Posterior vena cava (tissue), 2 donors: Measurements from ENCODE around the gene SHISA5. TPM values are rescaled to one million over a fixed set of nuclear protein-coding genes. Genes with fewer than 3 reads are reported as not detected.
A peak's percentile ranks its signal among the peaks of the same experiment; 100 is the strongest.
"Not testable (repeated sequence)": the region's sequence is repeated elsewhere in the genome, so short reads cannot be mapped to it uniquely, and the experiment has no call there.

Experiments
- DNase-seq: peaks from one replicate; pipeline ENCODE4 v3.0.0-alpha.2; 2020; ENCODE audit warnings: low spot score
- intact Hi-C, 2 donors: fragments of 100-400 bp; cut with DNase I; formaldehyde crosslinking; loops; one replicate each; pipeline versions ENCODE4 v1.14.1 to v1.14.2; 2022 to 2023
- total RNA-seq, 2 donors: library from RNA; stranded (reverse); fragmentation: NEBNext Ultra II Directional; extraction: Animal tissue kit (Norgen Biotek cat#: 25700); gene quantifications; one replicate each; pipeline ENCODE4 v1.2.1, GENCODE V29; 2021
- donor health status: DM: yes; HTN: yes; CAD: no.
- donor health status: DM: yes; HTN: yes; CAD: no.

The SHISA5 gene
- total RNA-seq, 2 donors from 2014 or later: 142 to 147 TPM

DNA sequence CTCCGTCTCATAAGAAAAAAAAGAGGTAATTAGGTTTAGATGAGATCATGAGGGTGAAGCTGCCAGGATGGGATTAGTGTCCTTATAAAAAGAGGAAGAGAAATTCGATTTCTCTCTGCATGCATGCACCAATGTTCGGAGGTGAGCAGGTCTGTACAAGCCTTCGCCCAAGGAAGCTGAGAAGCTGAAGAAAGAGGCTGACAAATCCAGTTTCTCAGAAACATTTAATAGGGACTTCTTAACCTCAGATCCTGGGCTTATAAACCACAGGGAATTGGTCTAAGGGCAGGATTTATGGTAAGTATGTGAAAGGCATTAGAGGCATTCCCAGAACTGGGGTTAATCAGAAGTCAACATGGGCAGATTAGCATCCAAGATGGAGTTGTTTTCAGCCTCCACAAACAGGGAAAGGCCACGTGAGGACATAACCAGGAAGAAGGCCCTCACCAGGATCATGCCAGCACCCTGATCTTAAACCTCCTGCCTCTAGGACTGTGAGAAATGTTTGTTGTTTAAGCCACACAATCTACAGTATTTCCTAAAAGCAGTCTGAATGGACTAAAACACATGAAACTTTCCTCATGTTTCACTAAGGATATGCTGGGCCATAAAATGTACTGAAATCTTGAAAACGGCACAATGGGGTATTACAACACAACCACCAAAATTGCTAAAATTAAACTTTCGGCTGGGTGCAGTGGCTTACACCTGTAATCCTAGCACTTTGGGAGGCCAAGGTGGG is 11.3 kb downstream of the SHISA5 start:
- intact Hi-C loops: no loop called here
- DNase-seq: no peak

DNA sequence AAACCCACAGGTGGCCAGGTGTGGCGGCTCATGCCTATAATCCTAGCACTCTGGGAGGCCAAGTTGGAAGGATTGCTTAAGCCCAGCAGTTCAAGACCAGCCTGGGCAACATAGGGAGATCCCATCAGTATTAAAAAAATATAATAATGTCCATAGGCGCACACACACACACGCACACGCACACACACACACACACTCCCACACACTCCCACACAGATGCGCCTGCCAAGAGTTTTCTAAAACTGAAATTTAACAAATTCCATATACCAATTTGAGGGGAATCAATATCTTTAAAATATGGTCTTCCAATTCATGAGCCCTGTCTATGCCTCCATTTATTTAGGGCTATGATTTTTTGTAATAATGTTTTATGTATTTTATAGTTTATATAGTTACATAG is 17.0 kb downstream of the SHISA5 start:
- intact Hi-C loops: no loop called here
- no peak for DNase-seq

DNA sequence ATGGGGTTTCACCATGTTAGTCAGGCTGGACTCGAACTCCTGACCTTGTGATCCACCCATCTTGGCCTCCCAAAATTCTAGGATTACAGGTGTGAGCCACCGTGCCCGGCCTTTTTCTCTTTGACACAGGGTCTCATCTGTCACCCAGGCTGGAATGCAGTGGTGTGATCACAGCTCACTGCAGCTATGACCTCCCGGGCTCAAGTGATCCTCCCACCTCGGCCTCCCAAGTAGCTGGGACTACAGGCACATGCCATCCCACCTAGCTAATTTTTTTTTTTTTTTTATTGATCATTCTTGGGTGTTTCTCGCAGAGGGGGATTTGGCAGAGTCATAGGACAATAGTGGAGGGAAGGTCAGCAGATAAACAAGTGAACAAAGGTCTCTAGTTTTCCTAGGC is 21.2 kb downstream of the SHISA5 start:
- peak; percentile 18 for DNase-seq
- intact Hi-C loops: not testable (repeated sequence)

DNA sequence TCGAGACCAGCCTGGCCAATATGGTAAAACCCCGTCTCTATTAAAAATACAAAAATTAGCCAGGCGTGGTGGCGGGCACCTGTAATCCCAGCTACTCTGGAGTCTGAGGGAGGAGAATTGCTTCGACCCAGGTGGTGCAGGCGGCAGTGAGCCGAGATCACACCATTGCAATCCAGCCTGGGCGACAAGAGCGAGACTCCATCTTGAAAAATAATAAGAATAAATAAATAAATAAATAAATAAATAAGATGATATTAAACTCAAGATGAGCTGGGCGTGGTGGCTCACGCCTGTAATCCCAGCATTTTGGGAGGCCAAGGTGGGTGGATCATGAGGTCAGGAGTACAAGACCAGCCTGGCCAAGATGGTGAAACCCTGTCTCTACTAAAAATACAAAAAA is 23.1 kb downstream of the SHISA5 start:
- intact Hi-C loops: not testable (repeated sequence)
- DNase-seq: peak; percentile 41

DNA sequence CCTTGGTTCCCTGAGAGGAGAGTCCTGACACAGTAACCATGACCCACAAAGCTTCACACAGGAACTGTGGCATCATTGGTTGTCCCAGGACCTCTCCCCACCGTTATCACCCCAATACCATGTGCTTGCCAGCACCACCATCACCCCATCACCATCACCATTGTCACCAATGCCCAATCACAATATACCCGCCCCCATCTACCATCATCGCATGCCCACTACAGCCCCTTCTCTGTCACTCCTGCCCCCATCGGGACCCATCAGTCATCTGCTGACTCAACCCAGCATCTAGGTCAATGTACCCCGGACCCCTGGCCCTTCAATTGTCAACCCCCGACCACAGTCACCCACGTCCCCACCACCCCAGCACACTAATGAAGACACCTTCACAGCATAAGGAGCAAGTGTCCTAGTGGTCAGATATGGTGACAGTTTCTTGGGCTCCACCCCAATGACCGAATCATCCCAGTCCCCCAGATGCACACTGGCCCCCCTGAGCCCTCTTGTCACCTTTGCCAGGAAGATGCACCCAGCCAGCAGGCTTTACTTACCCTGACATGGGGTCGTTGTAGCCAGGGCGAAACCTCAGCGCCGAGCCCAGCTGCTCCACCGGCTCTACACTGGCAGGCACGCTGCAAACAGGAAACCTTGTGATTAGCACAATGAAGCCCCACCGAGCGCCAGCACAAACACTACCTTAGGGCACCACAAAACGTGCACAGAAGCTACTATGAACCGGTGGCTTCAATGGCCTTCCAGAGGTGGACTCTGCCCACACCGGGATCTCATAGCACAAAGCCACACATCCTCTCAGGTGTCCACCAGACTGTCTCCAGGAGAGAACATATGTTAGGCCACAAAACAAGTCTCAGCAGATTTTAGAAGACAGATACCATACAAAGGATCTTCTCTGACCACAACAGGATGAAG is 25.1 kb downstream of the SHISA5 start:
- intact Hi-C loops: no loop called here
- DNase-seq: peak; percentile 78

DNA sequence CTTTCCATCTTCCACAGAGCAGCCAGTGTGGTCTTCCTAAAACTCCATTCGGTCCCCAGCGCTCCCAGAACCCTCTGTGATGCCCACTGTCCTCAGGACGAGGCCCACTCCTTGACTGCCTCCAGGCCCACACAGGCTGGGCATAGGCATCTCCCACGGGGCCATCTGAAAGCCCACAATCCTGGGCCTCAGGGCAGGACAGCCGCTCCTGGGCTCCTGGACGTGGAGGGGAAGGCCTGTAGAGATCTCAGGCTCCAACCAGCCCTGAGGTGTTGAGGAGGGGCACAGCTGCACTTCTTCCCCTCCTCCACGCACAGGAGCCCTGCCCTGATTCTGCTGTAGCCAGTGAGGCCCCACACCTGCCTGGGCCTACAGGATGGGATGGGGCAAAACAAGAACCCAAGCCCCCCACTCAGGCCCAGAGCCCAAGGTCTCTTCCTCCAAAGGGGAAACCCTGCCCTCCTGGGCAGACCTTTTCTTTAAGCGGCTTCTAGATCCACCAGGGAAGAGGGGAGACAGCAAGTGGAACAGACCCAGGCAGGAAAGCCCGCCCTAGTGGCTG is 25.9 kb downstream of the SHISA5 start:
- intact Hi-C loops: no loop called here
- DNase-seq: peak; percentile 62

DNA sequence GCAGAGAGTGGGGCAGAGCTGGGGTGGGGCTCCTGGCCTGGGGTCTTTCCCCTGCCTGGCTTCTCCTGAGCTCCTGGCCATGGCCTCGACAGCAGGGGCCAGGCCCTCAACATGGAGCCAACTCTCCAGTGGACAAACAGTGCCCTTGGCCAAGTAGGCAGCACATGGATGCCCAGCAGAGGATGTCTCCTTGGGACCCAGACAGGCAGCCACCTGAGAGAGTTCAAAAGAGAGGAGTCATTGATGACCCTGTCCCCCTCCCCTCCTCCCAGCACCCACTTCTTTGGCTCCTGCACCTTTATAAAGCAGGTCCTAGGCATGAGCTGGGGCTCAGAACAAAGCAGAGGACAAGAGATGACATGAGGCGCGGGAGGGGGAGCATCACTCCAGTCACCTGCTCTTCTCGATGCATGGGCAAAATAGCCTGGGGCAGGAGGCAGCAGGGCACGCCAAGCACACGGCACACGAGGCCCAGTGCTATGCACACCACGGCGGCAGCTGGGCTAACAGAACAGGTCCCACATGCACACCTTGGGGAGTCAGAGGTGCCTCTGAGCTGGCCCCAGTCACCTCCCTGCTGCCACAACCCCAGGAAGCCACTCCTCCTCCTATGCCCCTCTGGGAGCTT is 27.4 kb downstream of the SHISA5 start:
- intact Hi-C loops: no loop called here

DNA sequence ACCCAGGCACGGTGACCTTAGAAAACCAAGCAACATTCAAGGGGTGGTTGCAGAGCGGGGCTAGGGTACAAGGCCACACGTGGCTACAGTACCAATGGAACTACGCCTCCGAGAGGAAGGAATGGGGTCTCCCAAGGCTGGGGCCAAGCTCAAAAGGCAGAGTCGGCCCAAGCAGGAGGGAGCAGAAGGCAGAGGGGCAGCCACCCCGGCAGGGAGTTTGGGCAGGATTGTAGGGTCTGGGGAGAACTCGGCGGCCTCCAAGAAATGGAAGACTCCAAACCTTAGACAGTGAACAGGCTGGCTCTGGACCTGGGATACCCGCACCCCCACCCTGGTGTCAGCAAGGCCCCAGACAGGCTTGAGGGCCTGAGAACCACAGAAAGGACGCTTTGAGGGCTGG is 28.8 kb downstream of the SHISA5 start:
- intact Hi-C loops: no loop called here
- peak; percentile 57 for DNase-seq

More for the DNA sequence above, 27.4 kb downstream of the SHISA5 start:
- peak; percentile 62 for DNase-seq

DNA sequence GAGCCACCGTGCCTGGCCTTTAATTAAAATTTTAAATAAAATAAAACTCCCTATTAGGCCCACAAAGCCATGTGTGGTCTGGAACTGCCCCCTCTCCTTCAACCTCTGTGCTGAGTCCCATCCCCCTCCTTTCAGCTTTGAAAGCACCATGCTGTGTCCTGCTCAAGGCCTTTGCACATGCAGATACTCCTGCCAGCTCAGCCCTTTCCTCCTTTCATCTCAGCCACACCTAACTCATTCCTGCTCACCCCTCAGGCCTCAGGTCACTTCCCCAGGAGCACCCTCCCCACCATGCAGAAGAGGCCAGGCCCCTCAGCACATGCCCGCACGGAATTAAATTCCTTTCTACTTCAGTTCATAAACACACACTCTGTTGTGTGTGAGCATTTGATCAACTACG is 29.4 kb downstream of the SHISA5 start:
- DNase-seq: peak; percentile 28
- intact Hi-C loops: no loop called here

DNA sequence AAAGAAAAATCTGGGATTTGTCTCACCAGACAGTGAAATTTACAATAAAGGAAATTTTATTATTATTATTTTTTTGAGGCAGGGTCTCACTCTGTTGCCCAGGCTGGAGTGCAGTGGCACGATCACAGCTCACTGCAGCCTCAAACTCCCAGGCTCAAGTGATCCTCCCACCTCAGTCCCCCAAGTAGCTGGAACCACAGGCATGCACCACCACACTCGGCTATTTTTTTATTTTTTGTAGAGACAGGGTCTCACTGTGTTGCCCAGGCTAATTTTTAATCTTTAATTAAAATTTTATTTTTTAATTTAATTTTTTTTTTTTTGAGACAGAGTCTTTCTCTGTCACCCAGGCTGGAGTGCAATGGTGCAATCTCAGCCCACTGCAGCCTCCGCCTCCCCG is 29.9 kb downstream of the SHISA5 start:
- intact Hi-C loops: not testable (repeated sequence)
- peak; percentile 18 for DNase-seq

DNA sequence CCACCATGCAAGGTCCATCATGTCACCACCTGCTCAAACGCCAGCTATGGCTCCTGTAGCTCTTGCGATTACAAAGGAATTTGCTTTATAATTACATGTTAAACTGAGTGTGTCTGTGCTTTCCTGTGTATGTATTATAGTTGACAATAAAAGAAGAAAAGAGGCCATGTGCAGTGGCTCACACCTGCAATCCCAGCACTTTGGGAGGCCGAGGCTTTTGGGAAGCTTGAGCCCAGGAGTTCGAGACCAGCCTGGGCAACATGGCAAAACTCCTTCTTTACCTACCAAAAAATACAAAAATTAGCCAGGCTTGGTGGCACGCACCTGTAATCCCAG is 30.4 kb downstream of the SHISA5 start:
- intact Hi-C loops: loop anchor here (1.0 to 2.0 kb wide), 2 partner anchors 26 to 29 kb away; no protein-coding TSS in a partner anchor

DNA sequence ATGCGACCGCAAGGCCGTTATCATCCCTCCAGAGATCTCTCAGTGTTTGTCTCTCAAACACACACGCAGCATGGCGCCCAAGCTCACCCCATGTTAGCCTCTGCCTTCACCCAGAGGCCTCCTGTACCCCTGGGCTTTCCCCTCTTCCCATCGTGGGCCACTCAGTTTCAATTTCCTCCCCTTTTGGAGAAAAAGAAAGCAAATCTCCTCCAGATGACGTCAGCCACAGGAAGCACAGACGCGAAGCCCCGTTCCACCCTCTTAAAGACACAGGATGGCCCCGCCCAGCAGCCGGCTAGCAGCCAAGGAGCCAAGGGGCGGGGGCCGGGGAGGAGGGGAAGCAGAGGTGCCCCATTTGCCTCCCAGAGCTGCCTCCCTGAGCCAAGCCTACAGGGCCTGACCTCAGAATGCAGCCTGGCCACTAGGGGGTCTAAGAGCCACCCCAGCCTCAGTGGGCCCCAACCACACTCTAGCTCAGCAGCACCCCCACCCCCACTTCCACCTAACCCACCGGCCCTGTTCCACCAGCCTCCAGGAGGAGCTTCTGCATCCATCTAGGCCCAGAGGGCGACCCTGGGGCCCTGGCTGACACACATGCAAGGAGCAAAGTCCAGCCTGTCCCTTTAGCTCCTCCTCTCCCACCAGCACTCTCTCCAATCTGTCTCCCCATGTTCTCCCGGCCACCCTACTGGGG is 30.9 kb downstream of the SHISA5 start:
- intact Hi-C loops: loop anchor here (1.0 to 2.0 kb wide), 2 partner anchors 26 to 30 kb away; no protein-coding TSS in a partner anchor
- peak; percentile 96 for DNase-seq

More for the DNA sequence above, 30.4 kb downstream of the SHISA5 start:
- no peak for DNase-seq

DNA sequence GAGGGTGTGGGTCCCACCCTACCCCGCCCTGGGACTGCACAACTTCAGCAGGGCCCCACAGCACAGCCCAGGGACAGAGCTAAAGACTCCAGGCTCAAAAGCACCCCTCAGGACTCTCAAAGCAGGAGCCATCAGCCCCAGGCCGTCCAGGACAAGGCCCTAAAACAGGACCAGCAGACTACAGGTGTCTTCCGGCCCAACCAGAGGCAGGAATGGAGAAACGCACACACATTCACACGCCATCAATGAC is 31.4 kb downstream of the SHISA5 start:
- intact Hi-C loops: loop anchor here in 1 of 2 donors (2.0 kb wide), 1 partner anchor 30 kb away; no protein-coding TSS in a partner anchor

DNA sequence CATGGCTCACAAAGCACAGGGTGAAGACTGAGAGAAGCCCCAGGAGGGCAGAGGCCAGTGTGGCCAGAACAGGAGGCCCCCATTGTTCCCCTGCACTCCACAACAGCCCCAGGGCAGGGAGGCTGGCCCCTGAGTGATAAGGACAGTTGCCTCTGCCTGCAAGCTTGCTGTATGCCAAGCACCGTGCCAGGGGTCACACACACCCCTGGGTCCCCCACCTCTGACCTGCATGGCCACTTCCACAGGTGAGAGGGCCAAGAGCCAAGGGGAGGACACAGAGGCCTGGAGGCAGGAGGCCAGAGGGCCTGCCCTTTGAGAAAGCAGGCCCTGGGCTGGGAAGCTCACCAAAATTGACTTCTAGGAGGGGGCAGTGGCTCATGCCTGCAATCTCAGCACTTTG is 33.7 kb downstream of the SHISA5 start:
- intact Hi-C loops: no loop called here
- peak; percentile 60 for DNase-seq

More for the DNA sequence above, 31.4 kb downstream of the SHISA5 start:
- no peak for DNase-seq

DNA sequence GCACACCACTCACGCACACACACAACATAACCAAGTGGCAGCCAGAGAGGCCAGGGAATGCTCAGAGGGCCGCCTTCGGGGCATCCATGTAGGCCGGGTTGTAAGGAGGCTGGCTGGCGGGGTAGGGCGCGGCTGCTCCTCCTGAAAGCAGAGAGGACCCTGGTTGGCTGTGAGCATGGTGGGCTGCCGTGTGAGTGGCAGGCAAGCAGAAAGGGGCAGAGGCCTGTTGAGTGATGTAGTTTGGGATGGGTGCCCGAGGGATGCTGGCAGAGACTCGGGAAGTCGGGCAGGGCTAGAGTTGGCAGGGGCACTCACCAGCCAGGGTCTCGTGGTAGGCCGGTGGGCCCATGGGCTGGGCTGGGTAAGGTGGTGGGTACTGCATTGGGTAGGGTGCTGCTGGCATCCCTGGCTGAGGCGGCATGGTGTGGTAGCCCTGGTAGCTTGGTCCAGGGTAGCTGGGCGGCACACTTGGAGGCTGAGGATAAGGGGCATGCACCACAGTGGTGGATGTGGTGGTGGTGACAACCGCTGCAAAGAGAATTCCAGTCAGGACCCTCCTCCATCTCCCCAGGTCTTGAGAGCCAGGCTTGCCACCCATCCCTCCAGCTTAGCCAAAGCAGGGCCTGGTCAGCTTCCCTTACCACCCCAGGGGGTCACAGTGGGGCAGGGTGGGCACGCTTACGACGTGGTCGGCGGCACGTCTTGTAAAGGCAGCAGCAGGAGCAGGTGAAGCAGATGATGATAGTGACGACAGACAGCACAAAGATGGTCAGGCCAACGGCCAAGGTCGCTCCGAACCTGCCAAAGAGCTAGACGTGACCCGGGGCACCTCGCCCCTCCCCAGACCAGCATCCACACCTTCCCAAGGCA is 34.7 kb downstream of the SHISA5 start:
- intact Hi-C loops: loop anchor here in 1 of 2 donors (10.0 kb wide), 1 partner anchor 216 kb away; the partner anchor contains the start of gene NCKIPSD
- DNase-seq: peak; percentile 72

DNA sequence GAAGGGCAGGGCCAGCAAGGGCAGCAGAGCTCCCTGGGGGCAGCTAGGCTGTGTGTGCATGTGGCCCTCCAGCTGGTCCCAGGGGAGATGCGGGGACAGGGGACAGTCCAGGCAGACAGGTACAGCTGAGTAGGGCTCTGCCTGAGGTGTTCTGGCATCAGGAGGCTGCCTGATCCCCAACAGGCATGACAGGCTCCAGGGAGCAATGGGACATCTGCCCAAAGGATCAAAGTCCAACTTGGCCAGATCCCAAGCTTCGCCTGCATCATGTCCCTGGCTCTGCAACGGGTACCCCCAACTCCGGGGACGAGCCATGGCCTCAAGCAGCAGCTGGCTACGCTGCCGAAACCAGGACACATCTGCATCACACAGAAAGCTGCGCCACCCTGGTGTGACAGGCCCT is 35.6 kb downstream of the SHISA5 start:
- peak; percentile 70 for DNase-seq
- intact Hi-C loops: loop anchor here in 1 of 2 donors (10.0 kb wide), 1 partner anchor 216 kb away; the partner anchor contains the start of gene NCKIPSD

DNA sequence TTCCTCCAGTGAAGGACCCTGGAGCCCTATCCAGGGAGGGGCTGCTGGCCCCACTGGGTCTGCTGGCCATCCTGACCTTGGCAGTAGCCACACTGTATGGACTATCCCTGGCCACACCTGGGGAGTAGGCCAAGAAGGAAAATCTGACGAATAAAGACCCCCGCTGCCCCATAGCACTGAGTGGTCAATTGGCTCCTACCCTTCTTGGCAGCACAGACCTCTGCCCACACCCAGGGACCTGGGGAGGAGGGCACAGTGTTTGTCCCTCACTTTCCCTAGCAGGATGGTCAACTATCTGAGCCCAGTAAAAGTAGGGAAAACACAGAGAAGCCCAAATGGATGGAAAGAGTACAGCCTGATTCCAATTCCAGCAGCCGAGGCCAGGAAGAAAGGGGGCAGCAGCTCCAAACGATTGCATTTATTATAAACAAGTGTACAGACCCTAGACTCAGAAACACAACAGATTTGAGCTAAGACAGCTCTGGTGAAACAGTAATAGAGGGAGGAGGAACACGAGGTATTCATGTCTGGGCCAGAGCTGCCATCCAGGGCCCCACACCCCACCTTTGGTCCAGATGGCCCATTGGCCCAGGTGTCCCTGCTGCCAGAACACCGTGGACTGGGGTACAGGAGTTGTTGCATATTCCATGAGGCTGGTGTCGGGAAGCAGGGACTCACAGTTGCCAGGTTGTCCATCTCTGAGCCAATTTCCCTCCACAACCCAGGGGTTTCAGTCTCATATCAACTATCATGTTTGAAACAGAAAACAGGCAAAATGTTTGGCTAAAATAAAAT is 36.3 kb downstream of the SHISA5 start:
- peak; percentile 37 for DNase-seq
- intact Hi-C loops: loop anchor here (2.0 to 10.0 kb wide), 2 partner anchors 79 to 217 kb away; partner anchors contain the start of gene NCKIPSD (in 1 of the 2)
